Measurements from ENCODE around the gene EDEM1.
A peak's percentile ranks its signal among the peaks of the same experiment; 100 is the strongest.

The EDEM1 gene

GRCh38 chr3:5221701-5222100, 34.2 kb downstream of the EDEM1 start:
- Histone ChIP-seq H4K20me1 (ENCODE audit: insufficient read depth, low read length, poor library complexity, severe bottlenecking) (no peaks in the 10 kb centered on the region), H3K9me3 (ENCODE audit: insufficient read depth, low read depth, low read length) (no peaks in the 10 kb centered on the region), H3K4me1 (ENCODE audit: insufficient read depth, low read length, poor library complexity, severe bottlenecking) (no peaks in the 10 kb centered on the region), H3K9me2 (replicated peaks; ENCODE audit: low read depth, low read length) (no peaks in the 10 kb centered on the region), H3F3A (ENCODE audit: low read depth) (no peaks in the 10 kb centered on the region), H3K4me2 (ENCODE audit: low read depth, low read length, poor library complexity, severe bottlenecking) (no peak overlapping the region), H3K9ac (ENCODE audit: low read depth, low read length, poor library complexity, severe bottlenecking) (no peak overlapping the region), H3K27me3 (ENCODE audit: insufficient read depth, low read length, poor library complexity, severe bottlenecking) (no peaks in the 10 kb centered on the region), H3K4me3 (ENCODE audit: low read length, poor library complexity, severe bottlenecking) (no peak overlapping the region), H3K79me2 (ENCODE audit: insufficient read depth, low read length) (no peaks in the 10 kb centered on the region), H3K36me3 (ENCODE audit: insufficient read depth, low read length) (peaks cover 18% of the 10 kb centered on the region; the same call in 1 of the 2 replicates), H2AFZ (ENCODE audit: low read length) (no peak overlapping the region)
- TF ChIP-seq EZH2phosphoT487 (IDR thresholded peaks at IDR 0.05; ENCODE audit: borderline replicate concordance), result no peak
- TF ChIP-seq, protein P1, sequence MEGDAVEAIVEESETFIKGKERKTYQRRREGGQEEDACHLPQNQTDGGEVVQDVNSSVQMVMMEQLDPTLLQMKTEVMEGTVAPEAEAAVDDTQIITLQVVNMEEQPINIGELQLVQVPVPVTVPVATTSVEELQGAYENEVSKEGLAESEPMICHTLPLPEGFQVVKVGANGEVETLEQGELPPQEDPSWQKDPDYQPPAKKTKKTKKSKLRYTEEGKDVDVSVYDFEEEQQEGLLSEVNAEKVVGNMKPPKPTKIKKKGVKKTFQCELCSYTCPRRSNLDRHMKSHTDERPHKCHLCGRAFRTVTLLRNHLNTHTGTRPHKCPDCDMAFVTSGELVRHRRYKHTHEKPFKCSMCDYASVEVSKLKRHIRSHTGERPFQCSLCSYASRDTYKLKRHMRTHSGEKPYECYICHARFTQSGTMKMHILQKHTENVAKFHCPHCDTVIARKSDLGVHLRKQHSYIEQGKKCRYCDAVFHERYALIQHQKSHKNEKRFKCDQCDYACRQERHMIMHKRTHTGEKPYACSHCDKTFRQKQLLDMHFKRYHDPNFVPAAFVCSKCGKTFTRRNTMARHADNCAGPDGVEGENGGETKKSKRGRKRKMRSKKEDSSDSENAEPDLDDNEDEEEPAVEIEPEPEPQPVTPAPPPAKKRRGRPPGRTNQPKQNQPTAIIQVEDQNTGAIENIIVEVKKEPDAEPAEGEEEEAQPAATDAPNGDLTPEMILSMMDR (conservative IDR thresholded peaks at IDR 0.05; ENCODE audit: low read length), result no peak

DNA sequence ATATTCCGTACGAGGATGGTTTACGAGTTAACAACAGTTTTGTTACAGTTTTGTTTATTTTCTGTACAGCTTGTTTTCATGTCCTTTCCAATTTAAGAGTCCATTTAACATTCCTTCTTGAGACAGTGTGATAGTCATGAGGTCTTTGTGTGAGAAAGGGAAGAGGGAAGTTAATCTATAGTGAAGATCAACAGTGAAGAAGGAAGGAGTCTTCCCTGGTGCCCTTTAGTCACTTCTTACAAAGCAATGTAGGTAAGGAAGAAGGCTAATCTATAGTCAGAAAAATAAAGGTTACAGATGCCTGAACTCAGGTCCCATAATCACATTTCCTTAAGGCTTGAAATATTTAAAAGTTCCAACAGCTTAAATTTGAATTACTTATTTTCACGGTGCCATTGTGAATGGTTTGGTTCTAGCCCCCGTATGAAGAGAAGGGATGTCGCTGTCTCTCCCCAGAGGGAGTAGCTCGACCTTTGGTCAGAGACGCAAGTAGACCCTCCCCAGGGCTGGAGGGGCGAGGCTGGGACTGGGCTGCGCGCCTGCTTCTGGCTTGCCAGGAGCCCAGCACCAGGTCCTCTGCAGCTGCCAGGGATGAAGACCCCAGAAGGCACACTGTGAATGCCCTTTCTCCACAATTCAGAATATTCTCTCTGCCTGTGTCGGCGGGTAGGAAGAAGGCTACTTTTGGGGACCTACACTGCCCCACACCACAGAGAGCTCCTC, 34.9 kb downstream of the EDEM1 start:
- H3K9ac ChIP-seq (ENCODE audit: low read depth, low read length, poor library complexity, severe bottlenecking), result no peak overlapping the region
- no peaks in the 10 kb centered on the region for H3K9me2 ChIP-seq (replicated peaks; ENCODE audit: low read depth, low read length)
- H3K79me2 ChIP-seq (ENCODE audit: insufficient read depth, low read length), result no peaks in the 10 kb centered on the region
- no peaks in the 10 kb centered on the region for H4K20me1 ChIP-seq (ENCODE audit: insufficient read depth, low read length, poor library complexity, severe bottlenecking)
- no peak overlapping the region for H3K4me2 ChIP-seq (ENCODE audit: low read depth, low read length, poor library complexity, severe bottlenecking)
- TF ChIP-seq, protein P1 (conservative IDR thresholded peaks at IDR 0.05; ENCODE audit: low read length), result no peak
- no peak for TF ChIP-seq EZH2phosphoT487 (IDR thresholded peaks at IDR 0.05; ENCODE audit: borderline replicate concordance)
- no peak overlapping the region for H3K4me3 ChIP-seq (ENCODE audit: low read length, poor library complexity, severe bottlenecking)
- peaks cover 11% of the 10 kb centered on the region; the same call in 1 of the 2 replicates for H3K36me3 ChIP-seq (ENCODE audit: insufficient read depth, low read length)
- H3K27me3 ChIP-seq (ENCODE audit: insufficient read depth, low read length, poor library complexity, severe bottlenecking), result no peaks in the 10 kb centered on the region
- H3K4me1 ChIP-seq (ENCODE audit: insufficient read depth, low read length, poor library complexity, severe bottlenecking), result no peaks in the 10 kb centered on the region
- H2AFZ ChIP-seq (ENCODE audit: low read length), result no peak overlapping the region
- H3K9me3 ChIP-seq (ENCODE audit: insufficient read depth, low read depth, low read length), result no peaks in the 10 kb centered on the region
- no peaks in the 10 kb centered on the region for H3F3A ChIP-seq (ENCODE audit: low read depth)

DNA sequence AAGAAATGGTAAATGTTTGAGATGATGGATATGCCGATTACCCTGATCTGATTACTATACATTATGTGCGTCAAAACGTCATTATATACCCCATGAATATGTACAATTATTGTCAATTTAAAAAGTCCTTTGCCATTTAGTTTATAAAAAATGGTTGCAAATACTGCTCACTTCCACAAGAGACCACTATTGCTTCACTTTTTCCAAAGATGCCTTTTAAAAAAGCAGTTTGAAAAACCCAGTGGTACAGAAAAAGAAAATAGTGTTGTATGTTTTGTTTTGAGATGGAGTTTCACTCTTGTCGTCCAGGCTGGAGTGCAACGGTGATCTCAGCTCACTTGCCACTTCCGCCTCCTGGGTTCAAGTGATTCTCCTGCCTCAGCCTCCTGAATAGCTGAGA, 39.3 kb downstream of the EDEM1 start:
- no peak for TF ChIP-seq EZH2phosphoT487 (IDR thresholded peaks at IDR 0.05; ENCODE audit: borderline replicate concordance)
- TF ChIP-seq, protein P1 (conservative IDR thresholded peaks at IDR 0.05; ENCODE audit: low read length), result peak; percentile 69
- no peaks in the 10 kb centered on the region for H4K20me1 ChIP-seq (ENCODE audit: insufficient read depth, low read length, poor library complexity, severe bottlenecking)
- no peaks in the 10 kb centered on the region for H3F3A ChIP-seq (ENCODE audit: low read depth)
- no peak overlapping the region for H2AFZ ChIP-seq (ENCODE audit: low read length)
- H3K36me3 ChIP-seq (ENCODE audit: insufficient read depth, low read length), result no peaks in the 10 kb centered on the region
- H3K4me2 ChIP-seq (ENCODE audit: low read depth, low read length, poor library complexity, severe bottlenecking), result no peak overlapping the region
- no peaks in the 10 kb centered on the region for H3K79me2 ChIP-seq (ENCODE audit: insufficient read depth, low read length)
- no peaks in the 10 kb centered on the region for H3K27me3 ChIP-seq (ENCODE audit: insufficient read depth, low read length, poor library complexity, severe bottlenecking)
- no peak overlapping the region for H3K9ac ChIP-seq (ENCODE audit: low read depth, low read length, poor library complexity, severe bottlenecking)
- no peaks in the 10 kb centered on the region for H3K9me3 ChIP-seq (ENCODE audit: insufficient read depth, low read depth, low read length)
- H3K9me2 ChIP-seq (replicated peaks; ENCODE audit: low read depth, low read length), result no peaks in the 10 kb centered on the region
- no peaks in the 10 kb centered on the region for H3K4me1 ChIP-seq (ENCODE audit: insufficient read depth, low read length, poor library complexity, severe bottlenecking)
- H3K4me3 ChIP-seq (ENCODE audit: low read length, poor library complexity, severe bottlenecking), result no peak overlapping the region
